Right cardiac atrium (tissue), 5 donors: ENCODE results near the gene TBXA2R. TPM values are rescaled to one million over a fixed set of nuclear protein-coding genes. Genes with fewer than 3 reads are reported as not detected.

Experiments used
- ATAC-seq, 2 donors: fragments of 200-7000 bp; cut with Tn5 transposase; one replicate each; pipeline versions ENCODE4 v1.8.0 to v1.9.1; 2020; ENCODE audit warnings: moderate library complexity in 2 of 2, mild to moderate bottlenecking in 1 of 2
- DNase-seq, 3 donors: peaks; one replicate each; pipeline ENCODE4 v3.0.0-alpha.2; 2020
- H3K27ac ChIP-seq: one replicate; pipeline ENCODE4 v1.5.1; 2013; ENCODE audit warnings: mild to moderate bottlenecking, low read length, control low read depth, moderate library complexity
- H3K27me3 ChIP-seq: one replicate; pipeline ENCODE4 v1.6.1; 2013; ENCODE audit not compliant: control insufficient read depth, insufficient read depth
- H3K4me1 ChIP-seq: one replicate; pipeline ENCODE4 v1.6.1; 2013; ENCODE audit warnings: low read length; ENCODE audit not compliant: control insufficient read depth, insufficient read depth
- H3K4me3 ChIP-seq: one replicate; pipeline ENCODE4 v1.5.1; 2013; ENCODE audit warnings: low read length, control low read depth
- H3K9me3 ChIP-seq: one replicate; pipeline ENCODE4 v1.6.1; 2013; ENCODE audit warnings: low read length; ENCODE audit not compliant: control insufficient read depth
- WGBS: extraction: QIAGEN DNeasy Blood & Tissue Kit; methylation state at CpG from one replicate; pipeline ENCODE4 v1.1.7; 2013; 5-methylcytosine and 5-hydroxymethylcytosine counted together
- intact Hi-C, 4 donors: fragments of 100-400 bp; cut with DNase I; formaldehyde crosslinking; loops; one replicate each; pipeline versions ENCODE4 v1.11.0 to v1.14.0; 2022 to 2023
- polyA plus RNA-seq: library from polyadenylated mRNA; stranded (reverse); fragments of 200-250 nt; gene quantifications from one replicate; pipeline ENCODE4 v1.2.3, GENCODE V29; 2013
- total RNA-seq, 4 donors: library from RNA; stranded (reverse); fragmentation: NEBNext Ultra II Directional; extraction: Animal tissue kit (Norgen Biotek cat#: 25700); gene quantifications; one replicate each; pipeline ENCODE4 v1.2.1, GENCODE V29; 2021
- donor health status: healthy with polysubstance abuse.
- donor health status: DM: no; HTN: yes; CAD: no.
- donor health status: DM: no; HTN: no; CAD: no.
- donor health status: DM: no; HTN: yes; CAD: no; lungs with severe emphysema.
- donor health status: DM: yes; HTN: yes; CAD: no.

TBXA2R gene
- total and polyA plus RNA-seq, 5 donors = 1.3 to 2.2 (median 2.0) TPM

GRCh38 chr19:3604227-3604986 lies 2.3 kb downstream of the TBXA2R start:
- ATAC-seq (no peak), DNase-seq (peak in 1 of 3 donors; percentile 33)
- no peak overlapping the region for H3K27ac ChIP-seq
- H3K4me1 ChIP-seq = peaks cover 3% of the 10 kb centered on the region
- WGBS = 75% methylated on average over 27 of the region's 27 CpGs
- no peak overlapping the region for H3K4me3 ChIP-seq
- no peaks in the 10 kb centered on the region for H3K27me3 ChIP-seq
- no peaks in the 10 kb centered on the region for H3K9me3 ChIP-seq
- intact Hi-C loops = no loop called here

DNA sequence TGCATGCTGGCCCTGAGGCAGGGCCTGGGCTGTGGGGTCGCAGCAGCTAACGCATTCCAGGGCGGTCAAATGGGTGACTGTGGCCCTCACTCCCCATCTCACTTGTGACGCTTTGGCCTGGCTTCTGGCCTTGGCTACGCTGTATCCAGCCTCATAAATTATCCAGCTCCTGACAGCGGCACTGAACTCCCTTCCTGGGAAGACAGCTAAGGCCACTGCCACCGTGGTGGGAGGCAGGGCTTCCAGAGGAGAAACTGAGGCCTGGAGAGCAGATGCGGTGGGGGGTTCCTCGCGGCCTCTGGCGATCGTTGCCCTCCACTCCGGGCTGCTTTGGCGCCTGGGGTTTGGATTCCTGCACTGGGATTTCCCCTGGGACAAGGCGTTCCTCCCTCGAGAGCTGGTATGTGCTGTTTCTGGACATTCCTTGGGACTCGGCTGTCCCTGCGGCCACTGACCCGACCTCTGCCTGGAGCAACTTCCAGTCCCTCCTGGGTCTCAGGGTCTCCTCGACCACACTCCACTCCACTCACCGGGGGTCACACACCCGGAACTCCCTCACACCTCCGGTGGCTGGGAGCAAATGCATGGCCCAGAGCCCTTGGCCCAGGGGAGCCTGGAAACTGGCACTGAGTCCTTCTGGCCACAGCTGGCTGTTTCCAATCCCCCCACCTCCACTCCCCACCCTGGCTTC lies 3.4 kb downstream of the TBXA2R start:
- intact Hi-C loops = no loop called here
- H3K4me1 ChIP-seq = peaks cover 3% of the 10 kb centered on the region
- no peaks in the 10 kb centered on the region for H3K9me3 ChIP-seq
- no peak overlapping the region for H3K4me3 ChIP-seq
- H3K27ac ChIP-seq = no peak overlapping the region
- no peaks in the 10 kb centered on the region for H3K27me3 ChIP-seq
- 64% methylated on average over 23 of the region's 23 CpGs for WGBS
- DNase-seq = peak in 1 of 3 donors; percentile 53
- no peak for ATAC-seq

DNA sequence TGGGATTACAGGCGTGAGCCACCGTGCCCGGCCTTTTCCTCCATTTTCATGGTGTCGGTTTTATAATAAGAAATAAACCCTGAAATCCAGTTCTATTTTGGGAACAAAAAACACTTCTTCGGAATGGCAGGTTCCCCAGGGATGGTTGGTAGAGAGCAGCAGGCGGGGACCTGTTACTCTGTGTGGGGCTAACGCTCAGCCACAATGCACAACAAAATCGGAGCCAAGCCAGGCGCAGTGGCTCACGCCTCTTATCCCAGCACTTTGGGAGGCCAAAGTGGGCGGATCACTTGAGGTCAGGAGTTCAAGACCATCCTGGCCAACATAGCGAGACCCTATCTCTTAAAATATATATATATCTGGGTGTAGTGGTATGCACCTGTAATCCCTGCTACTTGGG lies 5.7 kb downstream of the TBXA2R start:
- Histone ChIP-seq H3K9me3 (no peaks in the 10 kb centered on the region), H3K27me3 (no peaks in the 10 kb centered on the region), H3K27ac (no peak overlapping the region), H3K4me1 (no peaks in the 10 kb centered on the region), H3K4me3 (no peak overlapping the region)
- intact Hi-C loops = no loop called here
- ATAC-seq (no peak), DNase-seq (no peak)
- 78% methylated on average over 12 of the region's 12 CpGs for WGBS

GRCh38 chr19:3599776-3600187 lies 6.9 kb downstream of the TBXA2R start:
- no peak overlapping the region for H3K4me3 ChIP-seq
- peak in 1 of 2 donors; percentile 13 for ATAC-seq
- intact Hi-C loops = no loop called here
- peak in 1 of 3 donors; percentile 53 for DNase-seq
- H3K9me3 ChIP-seq = no peaks in the 10 kb centered on the region
- 90% methylated on average over 28 of the region's 28 CpGs for whole genome bisulfite sequencing
- no peaks in the 10 kb centered on the region for H3K27me3 ChIP-seq
- no peaks in the 10 kb centered on the region for H3K4me1 ChIP-seq
- H3K27ac ChIP-seq = no peak overlapping the region

DNA sequence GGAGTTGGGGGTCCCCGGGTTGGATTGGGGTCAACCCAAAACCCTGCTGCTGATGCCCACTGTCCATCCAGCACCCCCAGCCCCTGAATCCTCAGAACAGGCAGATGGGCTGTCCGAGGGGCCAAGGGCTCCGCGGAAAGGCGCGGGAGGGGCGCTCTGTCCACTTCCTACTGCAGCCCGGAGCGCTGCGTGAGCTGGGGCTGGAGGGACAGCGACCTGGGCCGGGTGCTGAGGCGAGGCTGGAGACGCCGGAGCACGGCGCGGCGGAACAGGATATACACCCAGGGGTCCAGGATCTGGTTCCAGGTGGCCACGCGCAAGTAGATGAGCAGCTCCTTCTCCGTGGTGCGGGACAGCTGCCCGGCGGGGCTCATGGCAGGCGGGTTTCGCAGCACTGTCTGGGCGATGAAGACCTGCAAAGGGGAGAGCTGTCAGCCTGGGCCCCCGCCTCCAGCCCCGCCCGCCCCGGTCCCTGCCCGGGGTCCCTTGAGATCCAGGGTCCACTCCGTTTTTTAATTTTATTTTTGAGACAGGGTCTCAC lies 11.1 kb downstream of the TBXA2R start:
- no peaks in the 10 kb centered on the region for H3K9me3 ChIP-seq
- ATAC-seq (no peak), DNase-seq (peak in 1 of 3 donors; percentile 49)
- no peaks in the 10 kb centered on the region for H3K27me3 ChIP-seq
- 80% methylated on average over 34 of the region's 34 CpGs for WGBS
- no peak overlapping the region for H3K27ac ChIP-seq
- no peaks in the 10 kb centered on the region for H3K4me1 ChIP-seq
- H3K4me3 ChIP-seq = no peak overlapping the region
- intact Hi-C loops = no loop called here

GRCh38 chr19:3593156-3593555 lies 13.5 kb downstream of the TBXA2R start:
- no peaks in the 10 kb centered on the region for H3K9me3 ChIP-seq
- H3K27me3 ChIP-seq = no peaks in the 10 kb centered on the region
- intact Hi-C loops = no loop called here
- peak in 1 of 3 donors; percentile 33 for DNase-seq
- ATAC-seq = peak in 1 of 2 donors; percentile 32
- 45% methylated on average over 11 of the region's 11 CpGs for WGBS
- H3K4me3 ChIP-seq = no peak overlapping the region
- no peak overlapping the region for H3K27ac ChIP-seq
- no peaks in the 10 kb centered on the region for H3K4me1 ChIP-seq

DNA sequence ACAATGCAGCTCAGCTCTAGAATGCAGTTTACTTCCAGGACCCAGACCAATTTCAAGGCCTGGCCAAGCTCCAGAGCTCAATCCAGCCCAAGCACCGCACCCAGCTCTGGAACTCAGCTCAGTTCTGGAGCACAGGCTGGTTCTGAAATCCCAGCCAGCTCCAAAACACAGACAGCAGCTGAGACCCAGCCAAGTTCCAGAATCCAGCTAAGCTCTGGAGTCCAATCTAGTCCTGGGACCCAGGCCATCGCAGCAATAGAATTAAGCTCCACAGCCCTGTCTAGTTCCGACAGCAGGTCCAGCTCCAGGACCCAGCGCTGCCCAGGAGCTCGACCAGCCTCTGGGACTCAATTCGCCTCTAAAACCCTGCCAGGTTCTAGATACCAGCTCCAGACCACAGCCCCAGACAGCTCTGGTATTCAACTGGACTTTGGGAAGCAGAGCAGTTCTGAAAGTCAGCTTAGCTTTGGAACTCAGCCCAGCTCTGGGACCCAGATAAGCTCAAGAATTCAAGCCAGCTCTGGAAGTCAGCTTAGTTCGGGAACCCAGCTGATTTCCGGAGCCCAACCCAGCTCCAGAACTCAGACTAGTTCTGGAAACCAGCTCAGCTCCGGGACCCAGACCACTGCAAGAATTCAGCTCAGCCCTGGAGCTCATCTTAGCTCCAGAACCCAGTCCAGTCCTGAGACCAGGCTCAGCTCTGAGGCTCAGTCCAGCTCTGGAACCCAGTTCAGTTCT lies 14.6 kb downstream of the TBXA2R start:
- no peak overlapping the region for H3K27ac ChIP-seq
- 67% methylated on average over 9 of the region's 9 CpGs for WGBS
- no peaks in the 10 kb centered on the region for H3K4me1 ChIP-seq
- no peak overlapping the region for H3K4me3 ChIP-seq
- no peak for DNase-seq
- peak; percentile 68 to 71 for ATAC-seq
- no peaks in the 10 kb centered on the region for H3K9me3 ChIP-seq
- H3K27me3 ChIP-seq = no peaks in the 10 kb centered on the region
- intact Hi-C loops = no loop called here

DNA sequence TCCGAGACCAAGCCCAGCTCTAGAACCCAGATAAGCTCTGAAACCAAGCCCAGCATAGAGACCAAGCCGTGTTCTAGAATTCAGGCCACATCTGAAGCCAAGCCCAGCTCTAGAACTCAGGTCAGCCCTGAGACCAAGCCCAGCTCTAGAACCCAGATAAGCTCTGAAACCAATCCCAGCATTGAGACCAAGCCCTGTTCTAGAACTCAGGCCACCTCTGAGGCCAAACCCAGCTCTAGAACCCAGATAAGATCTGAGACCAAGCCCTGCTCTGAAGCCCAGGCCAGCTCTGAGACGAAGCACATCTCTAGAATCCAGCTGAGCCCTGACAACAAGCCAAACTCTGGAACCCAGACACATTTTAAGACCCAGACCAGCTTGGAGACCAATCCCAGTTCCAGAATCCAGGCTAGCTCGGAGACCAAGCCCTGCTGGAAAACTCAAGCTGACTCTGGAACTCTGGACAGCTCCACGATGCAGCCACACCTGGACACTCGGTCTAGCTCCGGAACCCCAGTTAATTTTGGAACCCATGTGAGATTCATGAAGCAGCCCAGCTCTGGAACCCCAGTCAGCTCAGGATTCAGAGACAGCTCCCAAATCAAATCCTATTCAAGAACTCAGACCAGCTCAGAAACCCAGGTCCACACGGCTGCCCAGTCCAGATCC lies 15.6 kb downstream of the TBXA2R start:
- no peak for DNase-seq
- H3K4me1 ChIP-seq = no peaks in the 10 kb centered on the region
- no peaks in the 10 kb centered on the region for H3K27me3 ChIP-seq
- no peak for ATAC-seq
- no peak overlapping the region for H3K4me3 ChIP-seq
- no peaks in the 10 kb centered on the region for H3K9me3 ChIP-seq
- H3K27ac ChIP-seq = no peak overlapping the region
- WGBS = 89% methylated on average over 8 of the region's 8 CpGs
- intact Hi-C loops = no loop called here

- H3K27ac ChIP-seq = no peak overlapping the region
- intact Hi-C loops = no loop called here
- no peaks in the 10 kb centered on the region for H3K27me3 ChIP-seq
- ATAC-seq = no peak
- no peaks in the 10 kb centered on the region for H3K9me3 ChIP-seq
- H3K4me3 ChIP-seq = no peak overlapping the region
- no peak for DNase-seq
- 97% methylated on average over 22 of the region's 22 CpGs for WGBS
- H3K4me1 ChIP-seq = no peaks in the 10 kb centered on the region
Observed at GRCh38 chr19:3589949-3590348, 16.7 kb downstream of the TBXA2R start.

DNA sequence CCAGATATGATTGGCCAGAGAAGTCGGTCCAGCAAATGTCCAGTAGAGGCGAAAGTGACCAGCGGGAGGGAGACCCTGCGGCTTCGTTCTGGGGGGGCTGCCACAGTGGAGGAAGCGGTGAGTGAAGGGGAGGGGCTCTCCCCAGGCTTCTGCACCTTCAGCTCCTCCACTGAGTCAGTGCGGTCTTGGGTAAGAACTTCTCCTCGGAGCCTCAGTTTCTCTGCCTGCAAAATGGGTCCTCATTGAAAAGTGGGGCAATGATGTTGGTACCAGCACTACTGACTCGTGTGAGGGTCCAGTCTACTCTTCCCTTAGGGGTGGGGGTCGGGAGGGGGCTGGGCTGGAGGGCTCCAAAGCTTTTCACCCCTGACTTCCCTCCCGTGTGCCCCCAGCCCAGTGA lies 17.2 kb downstream of the TBXA2R start:
- 86% methylated on average over 11 of the region's 11 CpGs for WGBS
- ATAC-seq = no peak
- intact Hi-C loops = no loop called here
- Histone ChIP-seq H3K9me3 (no peaks in the 10 kb centered on the region), H3K4me1 (no peaks in the 10 kb centered on the region), H3K4me3 (no peak overlapping the region), H3K27ac (no peak overlapping the region), H3K27me3 (no peaks in the 10 kb centered on the region)
- no peak for DNase-seq
